ENCODE measurements around the gene RALBP1. TPM values are rescaled to one million over a fixed set of nuclear protein-coding genes. Genes with fewer than 3 reads are reported as not detected.

The RALBP1 gene
- polyA plus RNA-seq, 1 donor from 2014 or later = 30.0 TPM

- H3K27me3 ChIP-seq (ENCODE audit: insufficient read depth, low read depth, low read length) = no peaks in the 10 kb centered on the region
- TF ChIP-seq RAD21 (conservative IDR thresholded peaks at IDR 0.05) (no peak), MXI1 (conservative IDR thresholded peaks at IDR 0.05; ENCODE audit: poor library complexity, severe bottlenecking) (no peak), REST (IDR thresholded peaks at IDR 0.05; ENCODE audit: borderline replicate concordance) (no peak), SMC3 (conservative IDR thresholded peaks at IDR 0.05; ENCODE audit: poor library complexity) (no peak), POLR2AphosphoS5 (IDR thresholded peaks at IDR 0.05) (no peak), TAF1 (IDR thresholded peaks at IDR 0.05; ENCODE audit: low read depth) (no peak), EZH2 (IDR thresholded peaks at IDR 0.05; ENCODE audit: borderline replicate concordance, insufficient read depth, low read length, poor library complexity, severe bottlenecking) (no peak), EP300 (conservative IDR thresholded peaks at IDR 0.05; ENCODE audit: poor library complexity, severe bottlenecking) (no peak)
- TF ChIP-seq, protein P1, sequence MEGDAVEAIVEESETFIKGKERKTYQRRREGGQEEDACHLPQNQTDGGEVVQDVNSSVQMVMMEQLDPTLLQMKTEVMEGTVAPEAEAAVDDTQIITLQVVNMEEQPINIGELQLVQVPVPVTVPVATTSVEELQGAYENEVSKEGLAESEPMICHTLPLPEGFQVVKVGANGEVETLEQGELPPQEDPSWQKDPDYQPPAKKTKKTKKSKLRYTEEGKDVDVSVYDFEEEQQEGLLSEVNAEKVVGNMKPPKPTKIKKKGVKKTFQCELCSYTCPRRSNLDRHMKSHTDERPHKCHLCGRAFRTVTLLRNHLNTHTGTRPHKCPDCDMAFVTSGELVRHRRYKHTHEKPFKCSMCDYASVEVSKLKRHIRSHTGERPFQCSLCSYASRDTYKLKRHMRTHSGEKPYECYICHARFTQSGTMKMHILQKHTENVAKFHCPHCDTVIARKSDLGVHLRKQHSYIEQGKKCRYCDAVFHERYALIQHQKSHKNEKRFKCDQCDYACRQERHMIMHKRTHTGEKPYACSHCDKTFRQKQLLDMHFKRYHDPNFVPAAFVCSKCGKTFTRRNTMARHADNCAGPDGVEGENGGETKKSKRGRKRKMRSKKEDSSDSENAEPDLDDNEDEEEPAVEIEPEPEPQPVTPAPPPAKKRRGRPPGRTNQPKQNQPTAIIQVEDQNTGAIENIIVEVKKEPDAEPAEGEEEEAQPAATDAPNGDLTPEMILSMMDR (IDR thresholded peaks at IDR 0.05; ENCODE audit: poor library complexity, severe bottlenecking) = no peak
- H3K36me3 ChIP-seq (ENCODE audit: insufficient read depth, low read length) = peaks cover 12% of the 10 kb centered on the region
Measured at GRCh38 chr18:9571546-9571945, 96.2 kb downstream of the RALBP1 start.

GRCh38 chr18:9574473-9575115, 99.3 kb downstream of the RALBP1 start:
- Histone ChIP-seq H4K20me1 (ENCODE audit: insufficient read depth) (no peaks in the 10 kb centered on the region), H2AFZ (ENCODE audit: low read depth, low read length) (no peak overlapping the region), H3F3A (ENCODE audit: insufficient read depth, low read length, poor library complexity, severe bottlenecking) (no peaks in the 10 kb centered on the region), H3K36me3 (ENCODE audit: insufficient read depth, low read length) (peaks cover 12% of the 10 kb centered on the region), H3K4me2 (ENCODE audit: low read length) (no peak overlapping the region), H3K27ac (ENCODE audit: low read length) (no peak overlapping the region), H3K27me3 (ENCODE audit: insufficient read depth, low read depth, low read length) (no peaks in the 10 kb centered on the region), H3K9ac (ENCODE audit: low read length) (no peak overlapping the region), H3K9me2 (ENCODE audit: insufficient read depth, low read length) (no peaks in the 10 kb centered on the region), H3K9me3 (ENCODE audit: low read length) (no peaks in the 10 kb centered on the region), H3K79me2 (replicated peaks; ENCODE audit: insufficient read depth, low read length) (no peaks in the 10 kb centered on the region), H3K4me3 (ENCODE audit: low read length) (no peak overlapping the region)
- TF ChIP-seq RAD21 (conservative IDR thresholded peaks at IDR 0.05) = no peak

More at GRCh38 chr18:9571546-9571945, 96.2 kb downstream of the RALBP1 start:
- Histone ChIP-seq H3K4me2 (ENCODE audit: low read length) (no peak overlapping the region), H2AFZ (ENCODE audit: low read depth, low read length) (no peak overlapping the region), H3K9ac (ENCODE audit: low read length) (no peak overlapping the region), H3K9me2 (ENCODE audit: insufficient read depth, low read length) (no peaks in the 10 kb centered on the region), H3K27ac (ENCODE audit: low read length) (no peak overlapping the region), H3K4me3 (ENCODE audit: low read length) (no peak overlapping the region), H3F3A (ENCODE audit: insufficient read depth, low read length, poor library complexity, severe bottlenecking) (no peaks in the 10 kb centered on the region), H3K9me3 (ENCODE audit: low read length) (no peaks in the 10 kb centered on the region), H4K20me1 (ENCODE audit: insufficient read depth) (no peaks in the 10 kb centered on the region), H3K79me2 (replicated peaks; ENCODE audit: insufficient read depth, low read length) (no peaks in the 10 kb centered on the region)
